Uterus (tissue), 4 donors: ENCODE results near the gene RBM47. TPM values are rescaled to one million over a fixed set of nuclear protein-coding genes. Genes with fewer than 3 reads are reported as not detected.

ENCODE experiments used
- DNase-seq, 2 donors: peaks; one replicate each; pipeline ENCODE4 v3.0.0-alpha.2; 2019 to 2020
- H3K27ac ChIP-seq, 2 donors: fragments of 200-600 bp; sonication (generic); 1 replicate in 1 of 2; 2 replicates in 1 of 2; pipeline ENCODE4 v1.5.1; 2016 to 2018
- H3K27me3 ChIP-seq, 2 donors: fragments of 200-600 bp; sonication (generic); one replicate each; pipeline ENCODE4 v1.5.1; 2018 to 2019; ENCODE audit warnings: control low read depth in 1 of 2
- H3K36me3 ChIP-seq, 2 donors: fragments of 200-600 bp; sonication (generic); one replicate each; pipeline ENCODE4 v1.5.1; 2019; ENCODE audit warnings: control low read depth in 1 of 2
- H3K4me1 ChIP-seq, 2 donors: fragments of 200-600 bp; sonication (generic); one replicate each; pipeline ENCODE4 v1.5.1; 2018 to 2019; ENCODE audit warnings: control low read depth in 1 of 2
- H3K4me3 ChIP-seq, 2 donors: fragments of 200-600 bp; sonication (generic); 1 replicate in 1 of 2; 2 replicates in 1 of 2; pipeline ENCODE4 v1.5.1; 2018 to 2019; ENCODE audit warnings: mild to moderate bottlenecking in 1 of 2
- H3K9me3 ChIP-seq, 2 donors: fragments of 200-600 bp; sonication (generic); one replicate each; pipeline ENCODE4 v1.5.1; 2019; ENCODE audit warnings: control low read depth in 1 of 2
- POLR2A ChIP-seq, 2 donors: fragments of 450-650 bp; IDR thresholded peaks; one replicate each; pipeline ENCODE4 v1.6.1; 2016; ENCODE audit warnings: antibody characterized with exemption in 2 of 2, mild to moderate bottlenecking in 1 of 2, moderate library complexity in 1 of 2
- intact Hi-C: fragments of 100-400 bp; cut with DNase I; formaldehyde crosslinking; loops from one replicate; pipeline ENCODE4 v1.15.1; 2023; ENCODE audit warnings: low total_unique reads
- total RNA-seq, 4 donors: library from RNA; depleted of rRNA in 3 of 4; stranded (reverse); fragments of >200 nt in 3 of 4; gene quantifications; one replicate each; pipeline versions ENCODE4 v1.1.0 to v1.2.4, GENCODE V29; 2014 to 2023
- TF ChIP-seq, protein P1 (sequence below), 4 experiments: fragments of 200-600 bp in 2 of 4; fragments of 450-650 bp in 2 of 4; sonication (generic) in 2 of 4; IDR thresholded peaks; one replicate each; pipeline ENCODE4 v1.5.1; 2016 to 2019; ENCODE audit warnings: antibody characterized with exemption in 4 of 4, mild to moderate bottlenecking in 2 of 4, moderate library complexity in 1 of 4
- donor health status: DM: yes; HTN: yes; CAD: no.

Gene RBM47
- total RNA-seq, 4 donors from 2014 or later: 3.8 to 22.3 (median 6.8) TPM

DNA sequence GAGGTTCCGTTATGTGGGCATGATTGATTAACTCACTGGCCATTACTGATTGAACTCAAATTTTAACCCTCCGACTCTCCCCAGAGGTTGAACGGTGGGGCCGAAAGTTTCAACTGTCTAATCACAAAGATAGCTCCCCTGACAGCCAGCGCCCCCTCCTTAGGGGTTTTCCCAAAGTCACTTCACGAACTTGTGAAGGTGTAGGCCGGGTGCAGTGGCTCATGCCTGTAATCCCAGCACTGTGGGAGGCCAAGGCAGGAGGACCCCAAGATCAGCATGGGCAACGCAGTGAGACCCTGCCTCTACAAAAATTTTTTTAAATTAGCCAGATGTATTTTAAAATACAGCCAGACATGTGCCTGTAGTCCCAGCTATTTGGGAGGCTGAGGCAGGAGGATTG, 39.8 kb upstream of the RBM47 start:
- Histone ChIP-seq H3K4me3 (no peak overlapping the region), H3K4me1 (no peaks in the 10 kb centered on the region), H3K27me3 (no peaks in the 10 kb centered on the region), H3K36me3 (no peaks in the 10 kb centered on the region), H3K27ac (no peak overlapping the region), H3K9me3 (no peaks in the 10 kb centered on the region)
- DNase-seq: no peak
- no peak for TF ChIP-seq POLR2A (IDR thresholded peaks at IDR 0.05)
- TF ChIP-seq, protein P1, sequence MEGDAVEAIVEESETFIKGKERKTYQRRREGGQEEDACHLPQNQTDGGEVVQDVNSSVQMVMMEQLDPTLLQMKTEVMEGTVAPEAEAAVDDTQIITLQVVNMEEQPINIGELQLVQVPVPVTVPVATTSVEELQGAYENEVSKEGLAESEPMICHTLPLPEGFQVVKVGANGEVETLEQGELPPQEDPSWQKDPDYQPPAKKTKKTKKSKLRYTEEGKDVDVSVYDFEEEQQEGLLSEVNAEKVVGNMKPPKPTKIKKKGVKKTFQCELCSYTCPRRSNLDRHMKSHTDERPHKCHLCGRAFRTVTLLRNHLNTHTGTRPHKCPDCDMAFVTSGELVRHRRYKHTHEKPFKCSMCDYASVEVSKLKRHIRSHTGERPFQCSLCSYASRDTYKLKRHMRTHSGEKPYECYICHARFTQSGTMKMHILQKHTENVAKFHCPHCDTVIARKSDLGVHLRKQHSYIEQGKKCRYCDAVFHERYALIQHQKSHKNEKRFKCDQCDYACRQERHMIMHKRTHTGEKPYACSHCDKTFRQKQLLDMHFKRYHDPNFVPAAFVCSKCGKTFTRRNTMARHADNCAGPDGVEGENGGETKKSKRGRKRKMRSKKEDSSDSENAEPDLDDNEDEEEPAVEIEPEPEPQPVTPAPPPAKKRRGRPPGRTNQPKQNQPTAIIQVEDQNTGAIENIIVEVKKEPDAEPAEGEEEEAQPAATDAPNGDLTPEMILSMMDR (IDR thresholded peaks at IDR 0.05): no peak
- intact Hi-C loops: no loop called here

DNA sequence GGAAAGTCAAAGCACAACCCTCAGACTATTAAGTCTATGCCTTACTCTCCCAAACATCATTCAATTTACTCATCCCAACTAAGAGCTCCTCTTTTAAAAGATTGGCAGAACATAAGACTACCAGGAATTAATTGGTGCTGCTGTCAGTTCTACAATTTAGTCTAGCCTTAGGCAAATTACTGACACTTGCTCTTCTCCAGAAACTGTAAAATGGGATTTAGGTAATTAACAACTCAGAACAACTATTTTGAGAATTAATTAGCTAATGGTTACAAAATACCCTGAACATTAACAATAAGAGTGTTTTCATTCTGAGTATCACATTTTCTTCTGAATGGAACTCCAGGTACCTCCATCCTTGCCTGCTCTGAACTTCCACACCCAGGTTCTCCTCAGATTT, 36.2 kb upstream of the RBM47 start:
- DNase-seq: no peak
- no peaks in the 10 kb centered on the region for H3K27me3 ChIP-seq
- no peak for TF ChIP-seq POLR2A (IDR thresholded peaks at IDR 0.05)
- TF ChIP-seq, protein P1 (IDR thresholded peaks at IDR 0.05): no peak
- H3K4me1 ChIP-seq: no peaks in the 10 kb centered on the region
- H3K9me3 ChIP-seq: no peaks in the 10 kb centered on the region
- no peak overlapping the region for H3K4me3 ChIP-seq
- intact Hi-C loops: no loop called here
- no peak overlapping the region for H3K27ac ChIP-seq
- no peaks in the 10 kb centered on the region for H3K36me3 ChIP-seq

DNA sequence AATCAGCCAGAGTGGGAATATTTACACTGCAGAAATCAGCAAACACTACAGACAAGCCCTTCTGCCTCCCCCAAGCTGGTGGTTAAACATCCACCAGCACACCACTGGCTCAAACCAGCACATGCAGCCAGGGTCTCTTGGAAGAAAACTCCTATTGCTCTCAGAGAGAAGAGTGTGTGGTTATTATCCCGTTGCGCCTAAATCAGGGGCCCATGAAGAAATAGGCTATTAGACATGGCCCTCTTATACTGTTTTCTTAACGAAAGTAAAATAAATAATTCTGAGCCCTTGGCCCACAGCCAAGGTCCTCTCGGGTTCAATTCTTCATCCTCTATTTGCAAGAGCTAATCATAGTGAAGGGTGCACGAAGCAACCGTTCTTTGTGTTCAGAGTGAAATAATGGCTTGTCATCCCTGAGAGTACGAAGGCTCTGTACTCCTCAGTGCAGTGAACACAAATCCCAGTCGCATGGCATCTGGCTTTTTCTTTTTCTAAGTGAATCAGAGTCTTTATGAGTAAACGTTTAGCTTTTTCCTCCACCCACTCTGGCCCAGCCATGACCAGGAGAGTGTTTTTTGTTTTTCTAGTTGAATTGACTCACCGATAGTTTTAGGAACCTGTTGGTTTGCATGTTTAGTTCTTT, 33.4 kb upstream of the RBM47 start:
- Histone ChIP-seq H3K27me3 (no peaks in the 10 kb centered on the region), H3K4me3 (no peak overlapping the region), H3K4me1 (no peaks in the 10 kb centered on the region), H3K9me3 (no peaks in the 10 kb centered on the region), H3K36me3 (no peaks in the 10 kb centered on the region), H3K27ac (no peak overlapping the region)
- intact Hi-C loops: no loop called here
- DNase-seq: no peak
- no peak for TF ChIP-seq POLR2A (IDR thresholded peaks at IDR 0.05)
- TF ChIP-seq, protein P1 (IDR thresholded peaks at IDR 0.05): no peak

DNA sequence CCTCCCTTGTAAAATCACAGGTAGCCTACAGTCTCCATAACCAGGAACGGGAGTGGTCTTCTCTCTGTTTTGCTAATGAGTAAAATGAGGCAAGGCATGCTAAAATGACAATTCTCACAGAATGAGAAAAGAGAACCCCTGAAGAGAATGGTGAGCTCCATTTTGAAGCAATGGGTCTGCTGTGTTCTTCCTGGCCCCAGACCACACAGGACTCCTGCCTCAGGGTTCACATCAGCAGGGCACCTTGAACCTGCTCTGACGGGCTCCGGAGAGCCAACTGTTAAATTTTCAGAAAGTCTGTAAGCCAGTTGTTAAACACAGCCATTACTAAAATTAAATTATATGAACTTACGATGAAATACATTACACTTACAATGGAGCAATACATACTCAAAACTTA, 32.1 kb upstream of the RBM47 start:
- TF ChIP-seq, protein P1 (IDR thresholded peaks at IDR 0.05): no peak
- TF ChIP-seq POLR2A (IDR thresholded peaks at IDR 0.05): no peak
- H3K4me3 ChIP-seq: no peak overlapping the region
- H3K4me1 ChIP-seq: no peaks in the 10 kb centered on the region
- no peak overlapping the region for H3K27ac ChIP-seq
- H3K36me3 ChIP-seq: no peaks in the 10 kb centered on the region
- H3K27me3 ChIP-seq: no peaks in the 10 kb centered on the region
- DNase-seq: no peak
- intact Hi-C loops: no loop called here
- no peaks in the 10 kb centered on the region for H3K9me3 ChIP-seq

DNA sequence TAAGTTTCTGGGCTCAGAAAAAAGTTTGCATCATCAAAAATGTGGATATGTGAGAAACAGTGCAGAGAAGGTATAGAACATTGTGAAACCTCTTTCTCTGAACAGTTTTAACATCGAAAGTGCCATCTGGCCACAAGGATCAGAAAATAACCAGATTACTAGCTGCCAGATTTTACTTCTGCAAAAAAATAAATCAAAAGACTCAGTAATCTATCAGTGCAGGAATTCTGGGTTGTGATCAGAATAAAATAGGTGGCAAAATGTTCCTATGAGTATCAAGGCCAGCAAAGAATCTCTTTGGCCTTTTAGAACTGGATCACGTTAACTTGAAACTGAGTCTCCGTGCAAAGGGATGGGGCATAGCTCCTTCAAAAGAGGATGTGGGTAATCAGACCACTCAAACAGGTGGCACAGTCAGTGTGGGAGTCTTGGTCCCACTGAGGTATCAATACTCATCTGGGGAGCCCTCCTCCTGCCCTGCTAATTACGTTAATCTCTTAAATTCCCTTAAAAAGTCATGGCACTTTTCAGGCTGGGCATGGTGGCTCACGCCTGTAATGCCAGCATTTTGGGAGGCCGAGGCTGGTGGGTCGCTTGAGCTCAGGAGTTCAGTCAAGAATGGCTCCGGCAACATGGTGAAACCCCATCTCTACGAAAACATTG, 26.7 kb upstream of the RBM47 start:
- Histone ChIP-seq H3K4me3 (no peak overlapping the region), H3K27me3 (no peaks in the 10 kb centered on the region), H3K4me1 (no peaks in the 10 kb centered on the region), H3K9me3 (no peaks in the 10 kb centered on the region), H3K36me3 (no peaks in the 10 kb centered on the region), H3K27ac (no peak overlapping the region)
- intact Hi-C loops: no loop called here
- DNase-seq: no peak
- no peak for TF ChIP-seq POLR2A (IDR thresholded peaks at IDR 0.05)
- TF ChIP-seq, protein P1 (IDR thresholded peaks at IDR 0.05): no peak
